Measurements from ENCODE around the gene KBTBD2.

DNA sequence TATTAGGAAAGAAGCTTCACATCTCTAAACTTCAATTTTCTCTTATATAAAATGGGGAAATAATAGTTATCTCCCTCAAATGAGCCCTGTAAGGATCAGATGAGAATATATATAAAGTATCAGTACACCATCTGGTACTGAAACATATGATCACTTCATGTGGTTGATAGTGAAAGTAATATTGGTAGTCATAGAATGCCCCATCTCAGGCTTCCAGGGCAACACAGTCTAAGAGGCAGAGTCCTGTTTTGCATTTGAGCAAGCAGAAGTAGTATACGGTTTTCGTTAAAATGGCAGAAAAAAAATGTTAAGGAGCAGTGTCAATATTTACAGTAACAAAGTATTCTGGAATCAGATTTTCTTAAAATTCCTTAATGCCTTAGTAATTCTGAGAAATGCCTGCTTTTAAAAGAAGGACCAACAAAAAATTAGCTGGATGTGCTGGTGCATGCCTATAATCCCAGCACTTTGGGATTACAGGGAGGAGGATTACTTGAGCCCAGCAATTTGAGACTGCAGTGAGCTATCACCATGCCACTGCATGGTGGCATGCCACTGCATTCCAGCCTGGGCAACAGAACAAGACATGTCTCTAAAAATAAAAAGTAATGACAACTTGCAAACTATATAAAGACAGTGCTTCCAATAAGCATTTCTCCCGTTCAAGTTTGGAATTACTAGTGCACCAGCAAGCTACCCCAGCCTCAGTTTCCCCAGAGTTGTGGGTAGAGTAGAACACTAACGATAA is 19.8 kb downstream of the KBTBD2 start:
- TF ChIP-seq CTCF (IDR thresholded peaks at IDR 0.05; ENCODE audit: poor library complexity, severe bottlenecking) = no peak
- no peak for TF ChIP-seq EZH2 (IDR thresholded peaks at IDR 0.05; ENCODE audit: borderline replicate concordance, insufficient read depth, low read length, poor library complexity, severe bottlenecking)
- TF ChIP-seq, protein P1, sequence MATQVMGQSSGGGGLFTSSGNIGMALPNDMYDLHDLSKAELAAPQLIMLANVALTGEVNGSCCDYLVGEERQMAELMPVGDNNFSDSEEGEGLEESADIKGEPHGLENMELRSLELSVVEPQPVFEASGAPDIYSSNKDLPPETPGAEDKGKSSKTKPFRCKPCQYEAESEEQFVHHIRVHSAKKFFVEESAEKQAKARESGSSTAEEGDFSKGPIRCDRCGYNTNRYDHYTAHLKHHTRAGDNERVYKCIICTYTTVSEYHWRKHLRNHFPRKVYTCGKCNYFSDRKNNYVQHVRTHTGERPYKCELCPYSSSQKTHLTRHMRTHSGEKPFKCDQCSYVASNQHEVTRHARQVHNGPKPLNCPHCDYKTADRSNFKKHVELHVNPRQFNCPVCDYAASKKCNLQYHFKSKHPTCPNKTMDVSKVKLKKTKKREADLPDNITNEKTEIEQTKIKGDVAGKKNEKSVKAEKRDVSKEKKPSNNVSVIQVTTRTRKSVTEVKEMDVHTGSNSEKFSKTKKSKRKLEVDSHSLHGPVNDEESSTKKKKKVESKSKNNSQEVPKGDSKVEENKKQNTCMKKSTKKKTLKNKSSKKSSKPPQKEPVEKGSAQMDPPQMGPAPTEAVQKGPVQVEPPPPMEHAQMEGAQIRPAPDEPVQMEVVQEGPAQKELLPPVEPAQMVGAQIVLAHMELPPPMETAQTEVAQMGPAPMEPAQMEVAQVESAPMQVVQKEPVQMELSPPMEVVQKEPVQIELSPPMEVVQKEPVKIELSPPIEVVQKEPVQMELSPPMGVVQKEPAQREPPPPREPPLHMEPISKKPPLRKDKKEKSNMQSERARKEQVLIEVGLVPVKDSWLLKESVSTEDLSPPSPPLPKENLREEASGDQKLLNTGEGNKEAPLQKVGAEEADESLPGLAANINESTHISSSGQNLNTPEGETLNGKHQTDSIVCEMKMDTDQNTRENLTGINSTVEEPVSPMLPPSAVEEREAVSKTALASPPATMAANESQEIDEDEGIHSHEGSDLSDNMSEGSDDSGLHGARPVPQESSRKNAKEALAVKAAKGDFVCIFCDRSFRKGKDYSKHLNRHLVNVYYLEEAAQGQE (IDR thresholded peaks at IDR 0.05; ENCODE audit: borderline replicate concordance) = no peak
